Activated naive CD8-positive, alpha-beta T cell treated with anti-CD3 and anti-CD28 coated beads, Interleukin-2, amount 10 ng/mL, durations not matched to agents 7 days and 5 days (primary cell): Measurements from ENCODE around the gene KASH5. TPM values are rescaled to one million over a fixed set of nuclear protein-coding genes. Genes with fewer than 3 reads are reported as not detected.

Experiments used
- ATAC-seq: fragments of 150-1000 bp; cut with Tn5 transposase; one replicate; pipeline ENCODE4 v1.10.0; 2021; ENCODE audit warnings: low read depth, moderate library complexity
- POLR2A ChIA-PET: fragments of 350-600 bp; sonication (Branson Sonifier 250); formaldehyde crosslinking; loops from one replicate; lab custom pipeline; 2021; ENCODE audit warnings: antibody characterized with exemption; lab: Charles Lee
- DNase-seq: peaks from one replicate; pipeline ENCODE4 v3.0.0; 2021
- H3K27ac Mint-ChIP-seq: one replicate; pipeline ENCODE4 v1.8.0; 2022; ENCODE audit warnings: mild to moderate bottlenecking, mixed read lengths
- H3K27me3 Mint-ChIP-seq: one replicate; pipeline ENCODE4 v1.8.0; 2022; ENCODE audit warnings: mild to moderate bottlenecking, moderate library complexity, mixed read lengths
- H3K36me3 Mint-ChIP-seq: one replicate; pipeline ENCODE4 v1.8.0; 2021; ENCODE audit warnings: mild to moderate bottlenecking, mixed read lengths
- H3K4me1 Mint-ChIP-seq: one replicate; pipeline ENCODE4 v1.8.0; 2021; ENCODE audit warnings: mixed read lengths
- H3K4me3 Mint-ChIP-seq: one replicate; pipeline ENCODE4 v1.8.0; 2022; ENCODE audit warnings: mild to moderate bottlenecking, moderate library complexity, mixed read lengths
- H3K9me3 Mint-ChIP-seq: one replicate; pipeline ENCODE4 v1.8.0; 2021; ENCODE audit warnings: mixed read lengths
- total RNA-seq, 2 experiments: library from RNA; stranded (reverse); gene quantifications; one replicate each; pipeline ENCODE4 v1.2.3, GENCODE V29; 2021

Gene KASH5, protein sequence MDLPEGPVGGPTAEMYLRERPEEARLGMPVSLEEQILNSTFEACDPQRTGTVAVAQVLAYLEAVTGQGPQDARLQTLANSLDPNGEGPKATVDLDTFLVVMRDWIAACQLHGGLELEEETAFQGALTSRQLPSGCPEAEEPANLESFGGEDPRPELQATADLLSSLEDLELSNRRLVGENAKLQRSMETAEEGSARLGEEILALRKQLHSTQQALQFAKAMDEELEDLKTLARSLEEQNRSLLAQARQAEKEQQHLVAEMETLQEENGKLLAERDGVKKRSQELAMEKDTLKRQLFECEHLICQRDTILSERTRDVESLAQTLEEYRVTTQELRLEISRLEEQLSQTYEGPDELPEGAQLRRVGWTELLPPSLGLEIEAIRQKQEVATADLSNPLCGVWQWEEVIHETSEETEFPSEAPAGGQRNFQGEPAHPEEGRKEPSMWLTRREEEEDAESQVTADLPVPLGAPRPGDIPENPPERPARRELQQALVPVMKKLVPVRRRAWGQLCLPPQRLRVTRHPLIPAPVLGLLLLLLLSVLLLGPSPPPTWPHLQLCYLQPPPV
- total RNA-seq: not detected

DNA sequence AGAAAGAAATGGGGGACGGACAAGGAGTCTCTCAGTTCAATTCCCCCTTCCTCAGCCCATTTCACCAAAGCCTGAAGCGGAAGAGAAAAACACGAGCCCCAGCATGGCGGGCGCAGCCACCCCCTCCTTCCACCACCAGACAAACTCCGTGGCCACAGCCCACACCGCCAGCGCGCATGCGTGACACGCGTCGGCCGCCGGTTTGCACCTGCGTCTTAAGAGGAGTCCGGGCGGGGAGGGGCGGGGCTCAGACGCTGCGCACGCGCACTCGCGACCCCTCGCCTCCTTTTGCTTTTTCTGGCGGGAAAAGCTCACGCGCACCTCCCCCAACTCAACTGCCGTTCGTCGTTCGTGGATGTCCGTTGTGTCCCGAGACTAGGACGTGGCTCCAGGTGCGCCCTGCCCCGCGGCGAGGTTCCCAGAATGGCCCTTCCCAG lies at the start of gene KASH5:
KASH5 (plus strand) TSS at position 314 of the 437 bp plus-strand sequence. CDS start 2,635 bp downstream, outside the sequence.
- POLR2A ChIA-PET: interaction anchor here (0.8 to 1.1 kb wide), 3 partner anchors 64 to 87 kb away, joined by 3 to 4 read pairs (median 3); partner anchors contain the start of gene PIH1D1
- DNase-seq (peak; percentile 87), ATAC-seq (peak; percentile 55)
- Mint-ChIP-seq H3K27ac (peak within 1 kb of the TSS; percentile 75), H3K4me1 (peaks cover 14% of the 10 kb centered on the region), H3K9me3 (no peaks in the 10 kb centered on the region), H3K4me3 (peak within 1 kb of the TSS; percentile 39), H3K27me3 (peaks cover 17% of the 10 kb centered on the region), H3K36me3 (no peaks in the 10 kb centered on the region)

DNA sequence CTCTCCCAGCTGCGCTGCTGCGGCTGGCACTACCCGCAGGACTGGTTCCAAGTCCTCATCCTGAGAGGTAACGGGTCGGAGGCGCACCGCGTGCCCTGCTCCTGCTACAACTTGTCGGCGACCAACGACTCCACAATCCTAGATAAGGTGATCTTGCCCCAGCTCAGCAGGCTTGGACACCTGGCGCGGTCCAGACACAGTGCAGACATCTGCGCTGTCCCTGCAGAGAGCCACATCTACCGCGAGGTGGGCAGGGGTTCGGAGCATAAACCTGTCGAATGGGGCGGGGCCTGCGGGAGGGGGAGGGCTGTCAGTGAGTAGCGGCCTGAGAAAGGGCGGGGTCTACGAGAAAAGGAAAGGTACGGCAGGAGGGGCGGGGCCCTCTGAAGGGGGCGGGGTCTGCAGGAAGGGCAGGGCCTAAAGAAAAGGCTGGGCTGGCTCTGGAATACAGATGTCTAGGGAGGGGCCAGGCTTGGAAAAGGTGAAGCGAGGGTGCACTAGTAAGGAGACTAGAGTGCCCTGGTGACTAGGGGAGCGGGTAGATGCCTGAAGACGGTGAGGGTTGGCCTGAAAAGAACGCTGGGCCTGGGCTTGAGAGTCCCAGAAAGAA lies 49.3 kb upstream of the KASH5 start:
- peak overlapping the region; percentile 38 for H3K27ac Mint-ChIP-seq
- DNase-seq: peak; percentile 31
- POLR2A ChIA-PET: interaction anchor here (0.6 kb wide), 1 partner anchor 253 kb away, joined by 3 read pairs; no protein-coding TSS in a partner anchor
- H3K36me3 Mint-ChIP-seq: peaks cover 33% of the 10 kb centered on the region
- no peak for ATAC-seq
- peaks cover 44% of the 10 kb centered on the region for H3K4me1 Mint-ChIP-seq
- no peaks in the 10 kb centered on the region for H3K27me3 Mint-ChIP-seq
- no peaks in the 10 kb centered on the region for H3K9me3 Mint-ChIP-seq
- no peak overlapping the region for H3K4me3 Mint-ChIP-seq

DNA sequence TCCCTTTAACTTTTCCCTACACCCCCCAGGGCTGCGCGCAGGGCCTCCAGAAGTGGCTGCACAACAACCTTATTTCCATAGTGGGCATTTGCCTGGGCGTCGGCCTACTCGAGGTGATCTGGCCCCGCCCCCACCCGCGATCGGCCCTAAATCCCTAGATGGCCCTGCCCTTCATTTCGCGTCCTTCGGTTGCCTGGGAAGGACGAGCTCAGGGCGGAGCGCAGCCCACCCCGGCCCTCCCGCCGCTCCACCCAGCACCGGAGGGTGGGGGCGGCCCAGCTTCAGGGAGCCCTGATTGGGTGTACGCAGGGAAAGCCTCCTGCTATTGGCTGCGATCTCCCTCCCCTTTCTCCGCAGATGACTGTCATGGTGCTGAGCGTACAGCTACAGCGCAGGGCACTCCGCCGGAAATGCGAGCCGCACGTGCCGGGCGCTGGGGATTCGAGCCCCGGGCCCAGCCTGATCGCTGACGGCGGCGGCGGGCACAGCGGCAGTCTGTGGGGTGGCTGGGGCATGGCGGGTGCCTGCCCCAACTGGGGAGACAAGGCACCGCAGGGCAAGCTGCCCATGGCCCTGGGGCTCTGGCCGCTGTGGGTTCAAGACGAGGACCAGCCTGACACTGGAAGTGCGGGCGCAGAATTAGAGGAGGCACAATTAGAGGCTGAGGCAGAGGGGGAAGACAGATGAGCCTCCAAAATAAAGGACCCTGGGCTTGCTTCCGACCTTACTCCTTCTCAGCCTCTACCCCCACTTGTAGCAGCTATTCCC lies 48.6 kb upstream of the KASH5 start:
- DNase-seq: peak; percentile 28
- POLR2A ChIA-PET: interaction anchor here (1.2 kb wide), 1 partner anchor 9 kb away, joined by 3 read pairs; no protein-coding TSS in a partner anchor
- no peak overlapping the region for H3K27ac Mint-ChIP-seq
- no peaks in the 10 kb centered on the region for H3K27me3 Mint-ChIP-seq
- peaks cover 38% of the 10 kb centered on the region for H3K4me1 Mint-ChIP-seq
- H3K9me3 Mint-ChIP-seq: no peaks in the 10 kb centered on the region
- ATAC-seq: no peak
- peaks cover 32% of the 10 kb centered on the region for H3K36me3 Mint-ChIP-seq
- H3K4me3 Mint-ChIP-seq: no peak overlapping the region

DNA sequence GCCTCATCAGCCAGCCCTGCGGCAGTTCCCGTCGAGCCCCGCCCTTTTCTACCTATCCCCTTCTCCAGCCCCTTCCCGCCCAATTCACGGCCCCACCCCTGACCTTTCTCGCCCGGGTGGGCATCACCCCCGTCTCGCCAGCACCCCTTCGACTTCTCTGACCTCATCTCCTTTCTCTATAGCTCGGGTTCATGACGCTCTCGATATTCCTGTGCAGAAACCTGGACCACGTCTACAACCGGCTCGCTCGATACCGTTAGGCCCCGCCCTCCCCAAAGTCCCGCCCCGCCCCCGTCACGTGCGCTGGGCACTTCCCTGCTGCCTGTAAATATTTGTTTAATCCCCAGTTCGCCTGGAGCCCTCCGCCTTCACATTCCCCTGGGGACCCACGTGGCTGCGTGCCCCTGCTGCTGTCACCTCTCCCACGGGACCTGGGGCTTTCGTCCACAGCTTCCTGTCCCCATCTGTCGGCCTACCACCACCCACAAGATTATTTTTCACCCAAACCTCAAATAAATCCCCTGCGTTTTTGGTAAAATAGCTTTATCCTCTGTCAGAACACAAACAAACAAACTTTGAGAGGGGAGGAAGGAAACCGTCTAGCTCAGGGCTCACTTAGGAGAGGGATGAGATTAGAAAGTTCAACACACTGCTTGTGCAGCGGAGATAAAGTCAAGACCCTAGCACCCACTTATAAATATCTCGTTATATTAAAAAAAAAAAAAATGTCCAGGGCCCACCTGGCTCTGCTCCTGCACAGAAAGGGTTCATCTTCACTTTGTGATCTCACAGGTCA lies 47.8 kb upstream of the KASH5 start:
- POLR2A ChIA-PET: interaction anchor here (0.6 to 1.2 kb wide), 2 partner anchors 9 to 99 kb away, joined by 3 to 4 read pairs; no protein-coding TSS in a partner anchor

DNA sequence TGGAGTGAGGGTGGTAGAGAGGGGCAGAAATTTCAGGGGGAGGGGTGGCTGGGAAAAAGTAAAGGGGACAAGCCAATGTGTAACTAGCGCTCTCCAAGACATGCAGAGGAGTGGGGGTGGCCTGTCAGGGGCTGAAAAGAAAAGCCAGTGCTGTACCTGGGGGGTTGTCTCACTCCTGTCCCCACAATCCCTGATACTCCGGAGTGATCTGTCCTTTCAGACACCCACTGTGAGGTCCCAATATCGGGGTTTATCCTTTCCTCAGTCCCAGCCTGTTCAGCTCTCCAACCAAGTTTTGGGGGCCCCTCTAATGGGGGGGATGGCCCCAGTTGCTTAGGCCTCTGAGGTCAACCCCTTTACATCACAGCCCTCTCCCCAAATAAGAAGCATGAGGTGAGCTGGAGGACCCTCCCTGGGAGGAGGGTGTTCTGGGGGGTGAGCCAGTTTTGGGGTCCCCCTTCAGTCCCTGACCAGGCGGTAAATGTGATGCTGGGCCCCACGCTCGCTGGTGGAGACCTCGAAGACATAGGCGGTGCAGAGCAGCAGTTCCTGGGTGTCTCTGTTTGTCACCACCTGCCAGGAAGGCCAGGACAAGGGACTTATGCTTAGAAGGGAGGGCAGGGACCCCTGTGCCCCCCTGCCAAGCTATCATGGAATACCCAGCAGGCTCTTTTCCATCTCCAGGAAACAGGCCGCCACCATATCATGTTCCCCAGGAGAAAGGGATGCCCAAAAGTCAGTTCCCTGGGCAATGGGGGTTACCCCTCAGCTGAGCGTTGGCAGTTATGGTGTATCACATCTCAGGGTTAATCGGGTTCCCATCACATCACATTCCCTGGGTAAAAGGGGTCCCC lies 47.0 kb upstream of the KASH5 start:
- H3K4me3 Mint-ChIP-seq: no peak overlapping the region
- H3K9me3 Mint-ChIP-seq: no peaks in the 10 kb centered on the region
- POLR2A ChIA-PET: interaction anchor here (0.6 to 1.2 kb wide), 2 partner anchors 10 to 75 kb away, joined by 3 read pairs; no protein-coding TSS in a partner anchor
- no peaks in the 10 kb centered on the region for H3K27me3 Mint-ChIP-seq
- H3K4me1 Mint-ChIP-seq: peaks cover 34% of the 10 kb centered on the region
- H3K27ac Mint-ChIP-seq: no peak overlapping the region
- H3K36me3 Mint-ChIP-seq: peaks cover 30% of the 10 kb centered on the region
- ATAC-seq: no peak
- no peak for DNase-seq

More for the DNA sequence above, 47.8 kb upstream of the KASH5 start:
- no peaks in the 10 kb centered on the region for H3K9me3 Mint-ChIP-seq
- H3K27me3 Mint-ChIP-seq: no peaks in the 10 kb centered on the region
- no peak overlapping the region for H3K27ac Mint-ChIP-seq
- ATAC-seq: no peak
- H3K36me3 Mint-ChIP-seq: peaks cover 32% of the 10 kb centered on the region
- peak; percentile 30 for DNase-seq
- H3K4me1 Mint-ChIP-seq: peaks cover 36% of the 10 kb centered on the region
- peak overlapping the region; percentile 8 for H3K4me3 Mint-ChIP-seq

DNA sequence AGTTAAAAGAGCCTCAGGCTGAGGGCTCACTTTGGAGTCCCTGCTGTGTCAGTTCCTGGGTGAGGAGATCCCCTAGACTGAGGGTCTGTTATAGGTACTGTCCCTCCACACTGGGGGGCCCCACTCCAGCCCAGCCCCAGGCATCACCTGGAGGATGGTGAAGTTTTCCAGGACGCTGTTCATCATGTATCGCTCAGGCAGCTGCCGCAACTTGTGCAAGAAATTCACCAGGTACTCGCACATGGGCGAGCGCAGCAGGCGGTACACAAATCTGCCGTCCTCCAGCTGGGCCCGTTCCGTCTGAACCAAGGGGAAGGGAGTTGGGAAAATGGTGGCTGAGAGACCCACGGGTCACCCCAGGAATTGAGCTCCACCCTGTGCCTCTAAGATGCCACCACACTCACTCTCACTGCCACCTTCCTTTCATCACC lies 45.7 kb upstream of the KASH5 start:
- H3K9me3 Mint-ChIP-seq: no peaks in the 10 kb centered on the region
- no peak for ATAC-seq
- H3K36me3 Mint-ChIP-seq: peaks cover 27% of the 10 kb centered on the region
- H3K27me3 Mint-ChIP-seq: no peaks in the 10 kb centered on the region
- H3K4me1 Mint-ChIP-seq: peaks cover 25% of the 10 kb centered on the region
- DNase-seq: no peak
- H3K27ac Mint-ChIP-seq: no peak overlapping the region
- H3K4me3 Mint-ChIP-seq: no peak overlapping the region
- POLR2A ChIA-PET: interaction anchor here (0.6 kb wide), 1 partner anchor 33 kb away, joined by 4 read pairs; no protein-coding TSS in a partner anchor

DNA sequence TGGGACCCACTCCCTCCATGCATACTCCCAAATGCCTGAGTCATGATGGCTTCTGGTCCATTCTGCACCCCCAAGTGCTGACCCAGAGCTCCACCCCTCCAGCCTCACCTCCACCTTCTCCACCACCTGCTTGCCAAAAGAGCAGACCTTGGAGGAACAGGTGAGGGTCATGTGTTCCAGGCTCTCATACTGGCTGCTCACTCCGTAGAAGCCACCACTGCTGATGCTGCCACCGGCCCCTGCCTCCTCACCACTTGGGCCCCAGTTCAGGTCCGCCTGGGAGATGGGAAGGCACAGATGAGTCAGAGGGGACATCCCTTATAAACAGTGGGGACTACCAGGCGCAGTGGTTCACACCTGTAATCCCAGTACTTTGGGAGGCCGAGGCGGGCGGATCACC lies 44.9 kb upstream of the KASH5 start:
- POLR2A ChIA-PET: no interaction called here
- Mint-ChIP-seq H3K27ac (no peak overlapping the region), H3K36me3 (peaks cover 21% of the 10 kb centered on the region), H3K27me3 (no peaks in the 10 kb centered on the region), H3K4me3 (no peak overlapping the region), H3K4me1 (peaks cover 20% of the 10 kb centered on the region), H3K9me3 (no peaks in the 10 kb centered on the region)
- DNase-seq: no peak
- ATAC-seq: no peak

DNA sequence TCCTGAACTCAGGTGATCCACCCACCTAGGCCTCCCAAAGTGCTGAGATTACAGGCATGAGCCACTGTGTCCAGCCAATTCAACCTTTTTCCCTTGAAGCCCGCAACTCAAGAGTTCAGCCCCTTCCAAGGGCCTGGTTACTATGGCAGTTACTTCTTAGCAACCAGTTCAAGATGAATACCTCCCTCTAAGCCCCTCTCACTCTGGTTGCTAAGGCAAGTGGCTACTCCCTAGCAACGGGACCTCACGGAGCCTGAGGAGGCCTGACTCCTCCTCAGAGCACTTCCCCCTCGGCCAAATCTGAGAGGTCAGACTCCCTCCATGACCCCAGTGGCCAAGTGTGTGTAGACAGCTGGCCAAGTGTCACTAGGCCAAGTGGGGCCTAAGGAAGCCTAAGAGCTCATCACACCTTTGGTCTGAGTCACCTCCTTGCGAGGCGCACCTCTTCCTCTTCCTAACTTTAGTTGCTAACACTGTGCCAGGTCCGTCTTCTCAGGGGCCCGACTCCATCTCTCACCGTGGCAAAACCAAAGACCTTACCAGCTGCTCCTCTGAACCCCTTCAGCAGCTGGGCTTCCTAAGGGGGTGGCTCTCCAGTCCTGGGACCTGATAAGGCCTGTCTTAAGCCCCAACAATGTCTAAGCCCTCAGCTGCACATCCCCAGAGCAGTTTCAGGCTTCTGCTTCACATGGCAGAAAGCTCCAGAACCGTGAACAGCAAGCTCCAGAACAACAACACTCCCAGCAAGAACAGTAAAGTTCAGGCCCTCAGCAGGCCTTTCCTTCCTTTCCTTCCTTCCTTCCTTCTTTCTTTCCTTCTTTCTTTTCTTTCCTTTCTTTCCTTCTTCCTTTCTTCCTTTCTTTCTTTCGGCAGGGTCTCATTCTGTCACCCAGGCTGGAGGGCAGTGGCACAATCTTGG lies 43.3 kb upstream of the KASH5 start:
- Mint-ChIP-seq H3K4me3 (no peak overlapping the region), H3K27me3 (no peaks in the 10 kb centered on the region), H3K36me3 (peaks cover 12% of the 10 kb centered on the region), H3K27ac (peak overlapping the region; percentile 22), H3K4me1 (peaks cover 13% of the 10 kb centered on the region), H3K9me3 (no peaks in the 10 kb centered on the region)
- DNase-seq (no peak), ATAC-seq (no peak)
- POLR2A ChIA-PET: no interaction called here

DNA sequence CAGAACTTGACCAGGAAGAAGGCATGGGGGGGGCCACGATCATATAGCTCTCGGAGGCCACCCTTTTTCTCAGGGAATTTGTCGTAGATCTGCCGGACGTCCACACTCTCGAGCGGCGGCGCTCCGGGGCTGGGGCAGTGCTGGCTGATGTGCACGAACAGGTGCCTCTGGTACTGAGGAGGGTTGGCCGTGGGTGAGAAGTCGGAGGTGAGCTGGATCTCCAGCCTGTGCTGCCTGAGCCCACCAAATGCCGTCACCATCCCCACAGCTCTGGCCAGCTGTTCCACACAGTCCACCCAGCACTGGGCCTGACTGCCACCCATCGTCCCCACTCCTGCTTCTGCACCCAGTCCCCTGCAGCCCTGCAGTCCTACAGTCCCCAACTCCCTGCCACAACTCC lies 40.9 kb upstream of the KASH5 start:
- Mint-ChIP-seq H3K9me3 (no peaks in the 10 kb centered on the region), H3K27me3 (no peaks in the 10 kb centered on the region), H3K4me1 (peaks cover 5% of the 10 kb centered on the region), H3K4me3 (no peak overlapping the region), H3K36me3 (peaks cover 4% of the 10 kb centered on the region), H3K27ac (no peak overlapping the region)
- DNase-seq: no peak
- no peak for ATAC-seq
- POLR2A ChIA-PET: no interaction called here

DNA sequence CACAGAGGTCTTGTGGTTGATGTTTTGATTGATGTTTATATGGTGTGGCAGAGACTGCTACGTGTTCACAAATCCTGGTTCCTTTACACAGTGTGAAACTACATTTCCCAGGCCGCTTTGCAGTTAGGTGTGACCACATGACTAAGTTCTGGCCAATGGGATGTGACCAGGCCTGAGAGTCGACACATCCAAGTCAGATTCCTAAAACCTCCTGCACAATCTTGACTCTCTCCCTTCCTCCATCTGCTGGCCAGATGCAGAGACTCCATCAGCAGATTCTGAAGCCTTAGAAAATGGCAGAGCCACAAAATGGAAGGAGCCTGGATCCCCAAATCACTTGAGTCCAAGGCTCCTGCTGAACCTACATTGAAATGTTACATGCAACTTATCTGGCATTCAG lies 40.2 kb upstream of the KASH5 start:
- Mint-ChIP-seq H3K36me3 (peaks cover 1% of the 10 kb centered on the region), H3K9me3 (no peaks in the 10 kb centered on the region), H3K4me3 (no peak overlapping the region), H3K27ac (no peak overlapping the region), H3K27me3 (no peaks in the 10 kb centered on the region), H3K4me1 (peaks cover 2% of the 10 kb centered on the region)
- no peak for ATAC-seq
- POLR2A ChIA-PET: interaction anchor here (0.6 kb wide), 1 partner anchor 10 kb away, joined by 3 read pairs; no protein-coding TSS in a partner anchor
- no peak for DNase-seq
